ENCODE results near the gene SOHLH1.

Gene SOHLH1

GRCh38 chr9:135701959-135702721, 2.9 kb upstream of the SOHLH1 start, which contains the start of gene KCNT1:
KCNT1 (plus strand) TSS chr9:135702185; CDS start chr9:135702259, 74 bp downstream.
- DNase-seq: no peak

GRCh38 chr9:135701067-135701958, 2.0 kb upstream of the SOHLH1 start:
- DNase-seq: no peak

GRCh38 chr9:135700525-135700924, 1.2 kb upstream of the SOHLH1 start:
- DNase-seq: no peak

GRCh38 chr9:135698767-135699166, 514 bp downstream of the SOHLH1 start:
- DNase-seq: no peak

GRCh38 chr9:135698236-135698635, 1.0 kb downstream of the SOHLH1 start:
- DNase-seq: no peak

GRCh38 chr9:135697226-135697625, 2.1 kb downstream of the SOHLH1 start:
- no peak for DNase-seq

- no peak for DNase-seq
Measured at GRCh38 chr9:135696446-135696845, 2.8 kb downstream of the SOHLH1 start.

GRCh38 chr9:135695642-135696041, 3.6 kb downstream of the SOHLH1 start:
- no peak for DNase-seq

GRCh38 chr9:135695036-135695435, 4.2 kb downstream of the SOHLH1 start:
- no peak for DNase-seq

GRCh38 chr9:135694414-135694813, 4.9 kb downstream of the SOHLH1 start:
- DNase-seq: no peak

- no peak for DNase-seq
Measured at GRCh38 chr9:135693771-135694170, 5.5 kb downstream of the SOHLH1 start.

- DNase-seq: no peak
Measured at GRCh38 chr9:135693265-135693664, 6.0 kb downstream of the SOHLH1 start.

- no peak for DNase-seq
Measured at GRCh38 chr9:135692410-135692809, 6.9 kb downstream of the SOHLH1 start.

- DNase-seq: no peak
Measured at GRCh38 chr9:135690836-135691570, 8.3 kb downstream of the SOHLH1 start.

GRCh38 chr9:135689011-135689410, 10.3 kb downstream of the SOHLH1 start:
- DNase-seq: no peak

- no peak for DNase-seq
Measured at GRCh38 chr9:135687216-135687615, 12.1 kb downstream of the SOHLH1 start.

GRCh38 chr9:135684691-135685090, 14.6 kb downstream of the SOHLH1 start:
- DNase-seq: no peak

GRCh38 chr9:135683401-135684034, 15.8 kb downstream of the SOHLH1 start:
- DNase-seq: no peak

GRCh38 chr9:135681161-135681560, 18.1 kb downstream of the SOHLH1 start:
- DNase-seq: no peak

GRCh38 chr9:135680056-135680455, 19.2 kb downstream of the SOHLH1 start:
- no peak for DNase-seq

- no peak for DNase-seq
Measured at GRCh38 chr9:135678236-135679017, 20.9 kb downstream of the SOHLH1 start.

- DNase-seq: no peak
Measured at GRCh38 chr9:135677641-135678168, 21.6 kb downstream of the SOHLH1 start.

All from NCI-H187 (cell line).